ENCODE data around the gene ABHD10. TPM values are rescaled to one million over a fixed set of nuclear protein-coding genes. Genes with fewer than 3 reads are reported as not detected.

ABHD10 gene
- total RNA-seq, 1 experiment from 2014 or later: 21.8 TPM

DNA sequence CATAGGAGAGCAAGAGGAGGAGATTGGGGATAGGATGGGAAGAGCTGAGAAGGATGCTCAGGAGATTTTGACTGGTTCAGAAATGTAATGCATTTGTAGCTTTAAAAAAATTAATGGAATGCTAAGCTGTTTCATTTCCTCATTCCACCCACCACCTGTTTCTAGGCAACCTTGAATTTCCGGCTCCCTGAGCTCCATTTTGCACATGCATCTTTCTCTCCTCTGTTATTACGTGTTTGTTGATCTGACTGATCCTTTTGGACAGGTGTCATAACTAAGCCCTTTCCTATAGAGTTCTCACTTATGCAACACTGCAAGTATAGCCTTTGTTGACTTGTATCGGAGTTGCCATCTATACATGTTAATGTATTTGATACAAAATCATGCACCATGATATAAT is 60.0 kb downstream of the ABHD10 start:
- no peaks in the 10 kb centered on the region for H3K4me1 ChIP-seq (ENCODE audit: insufficient read depth, low read length)
- H3K9me3 ChIP-seq (ENCODE audit: control insufficient read depth, low read depth, low read length): no peaks in the 10 kb centered on the region
- no peak overlapping the region for H4K8ac ChIP-seq (replicated peaks; ENCODE audit: insufficient read length, low read depth, low read length)
- H3K18ac ChIP-seq (ENCODE audit: insufficient read length, low read depth, low read length): no peak overlapping the region
- H3K4me2 ChIP-seq (ENCODE audit: insufficient read depth, insufficient read length, low read length): no peak overlapping the region
- H3K27ac ChIP-seq (ENCODE audit: insufficient read length, low read depth, low read length): no peak overlapping the region
- H3K23me2 ChIP-seq (ENCODE audit: insufficient read length, low read depth, low read length, poor library complexity, severe bottlenecking): no peaks in the 10 kb centered on the region
- Mint-ChIP-seq H3K9me3 (peaks cover 23 to 28% of the 10 kb centered on the region in 2 experiments), H3K27me3 (ENCODE audit: low read depth) (no peaks in the 10 kb centered on the region), H3K36me3 (ENCODE audit: insufficient read depth in 1 of 3, low read depth in 3 of 3) (peaks cover 13 to 23% (median 14%) of the 10 kb centered on the region in 3 experiments), H3K4me1 (peaks cover 17 to 27% of the 10 kb centered on the region in 2 experiments), H3K27ac (no peak overlapping the region), H3K4me3 (no peak overlapping the region)
- H3K4ac ChIP-seq (ENCODE audit: low read depth, low read length): no peak overlapping the region
- H3K14ac ChIP-seq (ENCODE audit: insufficient read depth, low read length): no peak overlapping the region
- no peak overlapping the region for H4K91ac ChIP-seq (ENCODE audit: insufficient read length, low read depth, low read length)
- H3K79me2 ChIP-seq (ENCODE audit: insufficient read depth, low read length): no peaks in the 10 kb centered on the region
- TF ChIP-seq, protein P1, sequence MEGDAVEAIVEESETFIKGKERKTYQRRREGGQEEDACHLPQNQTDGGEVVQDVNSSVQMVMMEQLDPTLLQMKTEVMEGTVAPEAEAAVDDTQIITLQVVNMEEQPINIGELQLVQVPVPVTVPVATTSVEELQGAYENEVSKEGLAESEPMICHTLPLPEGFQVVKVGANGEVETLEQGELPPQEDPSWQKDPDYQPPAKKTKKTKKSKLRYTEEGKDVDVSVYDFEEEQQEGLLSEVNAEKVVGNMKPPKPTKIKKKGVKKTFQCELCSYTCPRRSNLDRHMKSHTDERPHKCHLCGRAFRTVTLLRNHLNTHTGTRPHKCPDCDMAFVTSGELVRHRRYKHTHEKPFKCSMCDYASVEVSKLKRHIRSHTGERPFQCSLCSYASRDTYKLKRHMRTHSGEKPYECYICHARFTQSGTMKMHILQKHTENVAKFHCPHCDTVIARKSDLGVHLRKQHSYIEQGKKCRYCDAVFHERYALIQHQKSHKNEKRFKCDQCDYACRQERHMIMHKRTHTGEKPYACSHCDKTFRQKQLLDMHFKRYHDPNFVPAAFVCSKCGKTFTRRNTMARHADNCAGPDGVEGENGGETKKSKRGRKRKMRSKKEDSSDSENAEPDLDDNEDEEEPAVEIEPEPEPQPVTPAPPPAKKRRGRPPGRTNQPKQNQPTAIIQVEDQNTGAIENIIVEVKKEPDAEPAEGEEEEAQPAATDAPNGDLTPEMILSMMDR (conservative IDR thresholded peaks at IDR 0.05): no peak
- H3K23ac ChIP-seq (ENCODE audit: insufficient read length, low read depth, low read length): no peak overlapping the region
- H3K56ac ChIP-seq (ENCODE audit: insufficient read length, low read depth, low read length): no peak overlapping the region
- no peak overlapping the region for H2BK120ac ChIP-seq (ENCODE audit: low read depth, low read length, poor library complexity, severe bottlenecking)
- no peak overlapping the region for H2BK20ac ChIP-seq (ENCODE audit: low read depth, low read length, poor library complexity, severe bottlenecking)
- no peak for DNase-seq
- no peak overlapping the region for H2AFZ ChIP-seq (ENCODE audit: low read length)
- H2BK15ac ChIP-seq (ENCODE audit: low read depth, low read length): no peak overlapping the region
- no peaks in the 10 kb centered on the region for H3K27me3 ChIP-seq (ENCODE audit: insufficient read depth, low read length)
- no peak overlapping the region for H2BK5ac ChIP-seq (ENCODE audit: insufficient read length, low read length)
- H2BK12ac ChIP-seq (ENCODE audit: insufficient read length, low read depth, low read length): no peak overlapping the region
- no peak overlapping the region for H2AK5ac ChIP-seq (ENCODE audit: insufficient read length, low read length)
- no peaks in the 10 kb centered on the region for H3K79me1 ChIP-seq (ENCODE audit: insufficient read depth, low read depth, low read length, poor library complexity, severe bottlenecking)
- no peak overlapping the region for H3T11ph ChIP-seq (ENCODE audit: low read length)
- no peak overlapping the region for H4K5ac ChIP-seq (ENCODE audit: insufficient read length, low read depth, low read length)
- H4K20me1 ChIP-seq (ENCODE audit: control insufficient read depth, insufficient read depth, insufficient read length): no peaks in the 10 kb centered on the region
- no CpG with 5 or more reads among the region's 3 CpGs for WGBS (ENCODE audit: extremely low coverage, insufficient read length, low lambda C conversion rate)
- H3K9ac ChIP-seq (ENCODE audit: extremely low read depth, insufficient read length, low read length): no peak overlapping the region
